Measurements from ENCODE around the gene SRSF4. TPM values are rescaled to one million over a fixed set of nuclear protein-coding genes. Genes with fewer than 3 reads are reported as not detected.
A peak's percentile ranks its signal among the peaks of the same experiment; 100 is the strongest.
"Not testable (repeated sequence)": the region's sequence is repeated elsewhere in the genome, so short reads cannot be mapped to it uniquely, and the experiment has no call there.

Gene SRSF4
- polyA plus RNA-seq, 3 donors: 115 to 141 (median 127) TPM

- DNase-seq: no peak
Observed at GRCh38 chr1:29171089-29171488, 10.6 kb downstream of the SRSF4 start.

GRCh38 chr1:29169976-29170375 is 11.7 kb downstream of the SRSF4 start:
- DNase-seq: no peak

- no peak for DNase-seq
Observed at GRCh38 chr1:29167904-29168303, 13.8 kb downstream of the SRSF4 start.

- peak; percentile 34 for DNase-seq
Observed at GRCh38 chr1:29166291-29166878, 15.3 kb downstream of the SRSF4 start.

GRCh38 chr1:29164588-29164987 is 17.1 kb downstream of the SRSF4 start:
- no peak for DNase-seq

GRCh38 chr1:29162476-29163138 is 19.1 kb downstream of the SRSF4 start:
- no peak for DNase-seq

- DNase-seq: peak; percentile 41
Observed at GRCh38 chr1:29162025-29162424, 19.7 kb downstream of the SRSF4 start.

GRCh38 chr1:29159773-29160172 is 21.9 kb downstream of the SRSF4 start:
- DNase-seq: no peak

GRCh38 chr1:29157269-29157601 is 24.5 kb downstream of the SRSF4 start:
- no peak for DNase-seq

- peak; percentile 31 for DNase-seq
Observed at GRCh38 chr1:29156543-29157268, 25.0 kb downstream of the SRSF4 start.

- DNase-seq: no peak
Observed at GRCh38 chr1:29152046-29152805, 29.5 kb downstream of the SRSF4 start.

- DNase-seq: not testable (repeated sequence)
Observed at GRCh38 chr1:29150346-29150745, 31.4 kb downstream of the SRSF4 start.

- no peak for DNase-seq
Observed at GRCh38 chr1:29148656-29149491, 32.8 kb downstream of the SRSF4 start.

GRCh38 chr1:29145739-29146437 is 35.8 kb downstream of the SRSF4 start:
- no peak for DNase-seq

- DNase-seq: no peak
Observed at GRCh38 chr1:29144178-29144577, 37.5 kb downstream of the SRSF4 start.

GRCh38 chr1:29142714-29143113 is 39.0 kb downstream of the SRSF4 start:
- no peak for DNase-seq

GRCh38 chr1:29136391-29136915 is 45.2 kb downstream of the SRSF4 start:
- peak; percentile 62 for DNase-seq

- no peak for DNase-seq
Observed at GRCh38 chr1:29134695-29135028, 47.0 kb downstream of the SRSF4 start.

GRCh38 chr1:29133861-29134694 is 47.6 kb downstream of the SRSF4 start:
- no peak for DNase-seq

- not testable (repeated sequence) for DNase-seq
Observed at GRCh38 chr1:29131056-29131455, 50.6 kb downstream of the SRSF4 start.
